Right kidney (tissue), 1 donor: ENCODE measurements around the gene GNA12.
A peak's percentile ranks its signal among the peaks of the same experiment; 100 is the strongest.
"Not testable (repeated sequence)": the region's sequence is repeated elsewhere in the genome, so short reads cannot be mapped to it uniquely, and the experiment has no call there.

Experiments used
- DNase-seq: peaks from one replicate; pipeline ENCODE4 v3.0.0-alpha.2; 2016

Gene GNA12

DNA sequence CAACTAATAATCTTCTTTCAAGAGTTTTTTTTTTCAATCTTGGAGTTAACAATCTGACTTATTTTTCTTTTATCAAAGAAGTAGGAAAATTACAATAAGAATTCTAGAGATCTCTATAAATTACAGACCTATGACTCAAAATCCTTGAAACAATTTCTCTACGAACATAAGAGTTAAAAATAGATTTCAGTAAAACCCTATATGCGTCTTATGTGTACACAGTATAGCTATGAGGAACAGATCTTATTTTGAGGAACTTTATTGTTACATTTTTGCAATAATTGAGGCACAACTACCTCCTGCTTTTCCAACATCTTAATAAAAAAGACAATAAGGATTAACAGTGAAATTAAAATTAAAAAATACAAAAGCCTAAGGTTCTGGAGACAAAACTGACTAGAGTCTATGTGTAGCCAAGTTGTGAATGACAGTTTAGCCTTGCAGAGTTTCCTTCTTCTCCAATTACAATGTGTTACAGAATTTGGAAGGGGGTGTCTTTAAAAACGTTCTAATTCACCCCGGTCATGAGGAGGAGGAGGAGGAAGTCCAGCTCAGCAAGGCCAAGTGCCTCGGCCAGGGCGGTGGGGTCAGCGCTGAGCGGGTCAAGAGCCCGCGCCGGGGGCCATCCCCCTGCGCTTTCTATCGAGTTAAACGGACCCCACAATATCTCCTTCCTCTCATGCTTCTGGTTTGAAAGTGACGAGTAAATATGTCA is 115.6 kb downstream of the GNA12 start:
- DNase-seq: no peak

DNA sequence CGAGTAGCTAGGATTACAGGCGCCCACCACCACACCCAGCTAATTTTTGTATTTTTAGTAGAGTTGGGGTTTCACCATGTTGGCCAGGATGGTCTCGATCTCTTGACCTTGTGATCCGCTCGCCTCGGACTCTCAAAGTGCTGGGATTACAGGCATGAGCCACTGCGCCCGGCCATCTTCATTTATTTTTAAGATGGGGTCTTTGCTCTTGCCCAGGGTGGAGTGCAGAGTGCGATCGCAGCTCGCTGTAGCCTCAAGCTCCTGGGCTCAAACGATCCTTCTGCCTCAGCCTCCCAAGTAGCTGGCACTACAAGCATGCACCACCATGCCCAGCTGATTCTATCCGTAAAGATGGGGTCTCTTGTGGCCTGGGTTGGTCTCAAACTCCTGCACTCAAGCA is 116.9 kb downstream of the GNA12 start:
- DNase-seq: not testable (repeated sequence)

DNA sequence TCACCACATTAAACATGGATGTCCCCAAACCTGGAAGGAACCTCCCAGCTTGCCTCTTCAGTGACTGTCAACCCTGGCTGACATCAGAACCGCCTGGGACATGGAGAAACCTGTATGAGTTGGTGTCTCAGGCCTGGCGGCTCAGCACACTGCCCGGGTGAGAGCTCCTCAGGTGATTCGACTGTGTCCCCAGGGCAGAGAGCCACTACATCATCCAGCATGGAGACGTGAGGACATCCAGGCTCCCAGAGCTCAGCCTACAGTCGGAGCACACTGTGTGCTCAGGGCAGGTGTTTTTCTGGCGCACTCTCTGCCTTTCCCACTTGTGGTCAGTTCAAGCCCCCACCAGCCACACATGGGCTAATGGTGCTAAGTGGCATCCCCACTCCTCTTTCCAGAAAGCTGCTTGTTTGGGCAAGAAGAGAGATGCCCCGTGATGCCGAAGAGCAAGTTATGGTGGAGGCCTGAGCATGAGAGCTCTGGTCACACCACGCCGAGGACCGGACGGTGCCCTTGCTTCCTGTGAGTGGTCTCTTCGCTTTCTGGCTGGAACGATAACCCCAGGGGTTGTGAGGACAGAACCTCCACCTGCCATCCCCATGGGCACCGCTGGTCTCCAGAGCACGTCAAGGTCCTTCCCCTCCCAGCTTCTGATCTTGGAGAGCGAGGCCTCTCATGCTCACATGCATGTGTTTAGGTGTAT is 117.6 kb downstream of the GNA12 start:
- no peak for DNase-seq

DNA sequence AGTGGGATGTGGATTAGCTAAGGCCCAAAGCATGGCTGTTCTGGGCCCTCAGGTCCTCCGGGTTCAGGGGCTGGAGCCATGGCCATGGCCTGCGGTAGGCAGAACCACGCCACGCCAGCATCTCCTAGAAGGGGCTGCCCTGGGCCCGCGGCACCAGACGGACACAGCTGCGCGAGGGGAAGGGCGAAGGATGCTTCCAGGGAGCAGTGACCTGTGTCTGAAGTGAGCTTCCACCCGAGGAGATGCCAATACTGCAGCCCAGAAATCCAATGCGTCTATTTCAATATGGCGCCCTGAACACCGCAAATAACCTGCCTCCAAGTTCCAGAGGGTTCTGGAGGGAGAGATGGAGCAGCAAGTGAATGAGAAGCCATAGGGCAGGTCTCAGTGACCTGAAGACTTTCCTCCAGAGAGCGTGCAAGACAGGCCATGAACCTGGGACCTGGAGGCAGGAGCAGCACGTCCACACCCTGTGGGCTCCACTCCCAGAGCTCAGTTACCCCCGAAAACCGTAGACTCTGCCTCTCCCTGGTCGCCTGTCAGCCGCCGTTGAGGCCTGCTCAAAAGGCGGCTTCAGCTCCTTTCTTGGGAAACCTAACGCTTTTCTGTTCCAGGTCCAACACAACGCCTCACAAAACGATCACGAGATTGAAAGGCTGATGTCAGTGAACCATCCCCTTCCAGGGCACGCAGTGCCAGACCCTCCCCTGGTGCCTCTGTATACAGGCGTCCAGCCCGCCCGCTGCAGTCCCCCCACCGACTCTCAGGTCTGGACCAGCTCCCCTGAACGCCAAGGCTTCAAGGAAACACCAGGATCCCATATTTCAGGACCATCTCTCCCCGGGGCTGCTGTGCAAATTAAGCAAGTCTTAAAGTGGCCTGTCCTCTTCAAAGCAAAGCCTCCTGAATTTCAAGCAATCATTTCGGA is 118.7 kb downstream of the GNA12 start:
- DNase-seq: no peak

DNA sequence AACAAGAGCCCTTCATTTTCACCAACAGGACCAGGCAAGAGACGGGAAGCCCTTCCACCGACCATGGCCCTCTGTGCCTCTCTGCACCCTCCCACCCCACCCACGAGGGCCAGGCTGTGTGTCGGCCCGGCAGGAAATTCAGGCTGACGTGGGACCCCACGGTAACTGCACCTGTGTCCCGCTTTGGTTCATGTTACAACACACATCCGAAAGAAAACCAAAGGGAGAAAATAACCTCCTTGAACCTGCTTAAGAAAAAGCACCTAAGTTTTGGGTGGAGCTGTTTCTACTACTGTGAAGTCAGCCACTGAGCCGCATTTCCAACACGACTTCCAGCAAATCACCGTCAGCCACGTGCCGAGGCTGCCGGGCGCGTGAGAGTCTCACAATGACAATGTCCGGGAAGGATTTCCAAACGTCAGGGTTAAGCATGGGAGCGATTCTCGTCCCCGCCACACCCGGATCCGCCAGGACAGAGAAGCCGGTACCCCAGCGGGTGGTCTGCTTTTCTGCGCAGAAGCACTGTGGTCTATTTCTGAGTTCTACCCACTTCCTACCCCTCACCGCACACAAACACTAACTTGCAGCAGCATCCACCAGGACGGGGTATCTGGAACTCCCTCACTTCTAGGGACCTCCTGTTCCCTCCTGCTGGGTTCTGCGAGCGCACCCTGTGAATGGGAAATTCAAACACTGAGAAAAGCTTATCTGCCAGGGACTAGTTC is 119.5 kb downstream of the GNA12 start:
- no peak for DNase-seq

DNA sequence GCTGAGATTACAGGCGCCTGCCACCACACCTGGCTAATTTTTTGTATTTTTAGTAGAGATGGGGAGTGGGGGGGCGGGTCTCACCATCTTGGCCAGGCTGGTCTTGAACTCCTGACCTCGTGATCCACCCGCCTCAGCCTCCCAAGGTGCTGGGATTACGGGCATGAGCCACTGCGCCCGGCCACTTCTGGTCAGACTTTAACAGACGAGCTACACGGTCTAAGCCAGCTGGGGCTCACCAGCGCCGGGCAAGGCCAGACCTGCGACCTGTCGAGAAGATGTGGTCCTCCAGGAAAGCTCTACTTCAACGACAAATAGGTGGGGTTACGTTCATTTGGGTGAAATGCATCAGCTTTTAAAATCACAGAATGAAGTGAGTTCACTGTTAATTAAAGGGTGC is 120.1 kb downstream of the GNA12 start:
- DNase-seq: not testable (repeated sequence)

DNA sequence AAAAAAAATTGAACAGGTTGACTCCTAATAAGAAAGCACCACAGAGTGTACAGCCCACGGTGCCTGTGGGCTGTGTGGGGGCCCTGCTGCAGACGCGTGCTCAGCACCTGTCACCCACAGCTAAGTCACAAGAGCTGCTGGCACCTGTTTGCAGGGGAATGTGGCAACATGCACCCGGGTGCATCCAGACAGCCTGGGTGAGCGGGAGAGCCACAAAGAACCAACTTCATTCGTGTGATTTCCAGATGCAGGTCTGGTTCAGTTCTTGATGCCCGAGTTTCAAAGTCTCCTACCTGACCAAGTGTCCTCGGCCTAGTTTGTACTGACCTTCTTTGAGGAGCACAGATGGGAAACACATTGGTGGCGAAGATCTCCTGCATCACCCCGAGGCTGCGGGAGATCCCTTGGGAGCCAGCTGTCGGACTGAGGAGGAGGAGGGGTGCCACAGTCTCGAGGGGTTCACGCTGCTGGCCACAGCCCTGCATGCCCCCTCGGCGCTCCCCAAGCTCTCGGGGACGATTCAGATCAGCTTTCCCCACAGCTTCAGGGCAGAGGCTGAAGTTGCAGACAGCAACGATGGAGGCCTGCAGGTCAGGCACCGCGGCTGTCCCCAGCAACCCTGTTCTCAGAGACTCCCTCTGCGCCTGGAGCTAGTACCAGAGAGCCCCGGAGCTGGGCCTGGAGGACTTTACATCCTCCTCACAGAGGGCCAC is 120.8 kb downstream of the GNA12 start:
- no peak for DNase-seq

DNA sequence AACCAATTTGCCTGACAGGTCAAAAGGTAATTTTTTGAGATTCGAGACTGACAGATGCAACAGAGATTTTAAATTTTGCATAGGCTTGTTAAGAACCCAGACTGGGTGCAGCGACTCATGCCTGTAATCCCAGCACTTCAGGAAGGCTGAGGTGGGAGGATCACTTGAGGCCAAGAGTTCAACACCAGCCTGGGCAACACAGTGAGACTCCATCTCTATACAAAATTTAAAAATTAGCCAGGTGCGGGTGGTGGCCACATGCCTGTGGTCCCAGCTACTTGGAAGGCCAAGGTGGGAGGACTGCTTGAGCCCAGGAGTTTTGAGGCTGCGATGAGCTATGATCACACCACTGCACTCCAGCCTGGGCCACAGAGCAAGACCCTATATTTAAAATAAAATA is 121.5 kb downstream of the GNA12 start:
- DNase-seq: no peak

DNA sequence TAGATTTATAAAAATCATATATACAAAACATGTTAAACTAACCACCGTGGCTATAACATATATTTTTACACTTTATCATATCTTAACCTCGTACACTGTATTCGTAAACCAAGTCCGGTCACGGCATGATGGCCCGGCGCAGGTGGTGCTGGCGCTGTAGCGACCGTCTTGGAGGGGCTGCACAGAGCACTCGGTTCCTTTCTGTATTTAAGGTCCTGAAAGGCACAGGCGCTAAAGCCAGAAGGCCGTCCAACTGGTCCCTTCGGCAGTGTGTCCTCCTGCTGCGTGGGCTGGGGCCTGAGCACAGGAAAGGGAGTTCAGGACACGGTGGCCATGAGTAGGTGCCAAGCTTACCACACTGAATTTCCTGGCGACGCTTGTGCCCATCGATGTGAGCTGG is 122.3 kb downstream of the GNA12 start:
- DNase-seq: no peak

DNA sequence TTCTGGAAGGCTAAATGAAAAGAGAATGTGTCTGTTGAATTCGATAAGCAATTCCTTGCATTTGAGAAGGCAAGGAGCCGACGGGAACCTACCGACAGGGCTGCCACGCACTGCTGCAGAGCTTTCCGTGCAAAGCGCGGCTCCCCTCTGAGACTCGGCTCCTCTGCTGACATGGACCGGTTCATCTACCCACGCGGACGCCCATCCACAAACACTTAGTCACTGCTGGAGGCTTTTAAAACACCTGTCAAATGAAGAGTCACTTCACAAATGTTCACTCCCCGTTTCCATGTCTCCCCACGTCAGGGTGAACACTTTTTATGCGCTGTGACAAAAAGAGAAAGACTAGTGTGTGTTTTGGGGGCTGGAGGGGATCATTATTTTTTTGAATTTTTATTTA is 124.1 kb downstream of the GNA12 start:
- no peak for DNase-seq

DNA sequence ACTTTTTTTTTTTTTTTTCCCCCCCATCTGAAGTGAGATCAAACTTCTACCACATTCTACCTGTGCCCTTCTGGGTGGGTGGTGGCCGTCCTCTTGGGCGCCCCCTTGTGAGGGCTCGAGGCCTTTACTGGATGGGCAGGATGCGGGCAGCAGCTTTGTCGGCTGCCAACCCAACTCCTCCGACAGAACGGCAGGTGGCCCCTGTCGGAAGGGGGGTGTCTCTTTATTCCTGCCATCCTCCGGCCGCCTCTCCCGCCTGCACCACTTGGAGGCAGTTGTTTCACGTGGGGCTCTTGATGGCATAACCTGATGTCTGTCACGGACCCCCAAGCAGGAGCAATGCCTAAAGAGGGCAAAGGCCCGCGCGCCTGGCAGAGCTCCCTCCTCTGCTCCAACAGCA is 125.1 kb downstream of the GNA12 start:
- peak; percentile 44 for DNase-seq

DNA sequence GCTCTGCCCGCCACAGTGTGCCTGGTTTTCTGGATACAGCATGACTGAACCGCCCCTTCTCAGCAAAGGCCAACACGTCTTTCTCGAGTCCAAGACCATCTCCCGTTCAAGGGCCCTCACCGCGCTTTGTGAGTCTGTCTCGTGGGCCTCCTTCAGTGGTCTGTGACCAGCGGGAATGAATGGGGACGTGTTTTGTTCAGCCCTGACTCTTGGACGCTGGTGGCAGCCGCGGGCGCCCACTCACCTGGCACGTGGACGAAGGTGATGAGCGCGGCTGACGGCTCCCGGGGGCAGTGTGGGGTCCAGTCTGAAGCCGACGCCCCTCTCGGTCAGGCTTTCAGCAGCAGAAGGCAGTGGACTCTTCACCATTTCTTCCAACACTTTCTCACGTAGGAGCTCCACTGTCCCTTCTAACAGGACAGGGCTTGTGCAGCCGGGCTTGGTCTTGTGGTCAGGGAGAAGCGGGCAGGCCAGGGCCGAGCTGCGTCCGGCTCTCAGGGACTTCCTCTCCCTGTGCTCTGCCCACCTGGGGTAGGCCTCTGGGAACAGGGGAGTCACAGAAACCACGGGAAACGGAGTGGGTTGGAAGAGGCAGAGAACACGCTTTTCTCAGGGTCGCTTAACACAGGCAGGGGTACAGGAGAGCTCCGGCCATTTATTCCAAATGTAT is 125.7 kb downstream of the GNA12 start:
- no peak for DNase-seq

DNA sequence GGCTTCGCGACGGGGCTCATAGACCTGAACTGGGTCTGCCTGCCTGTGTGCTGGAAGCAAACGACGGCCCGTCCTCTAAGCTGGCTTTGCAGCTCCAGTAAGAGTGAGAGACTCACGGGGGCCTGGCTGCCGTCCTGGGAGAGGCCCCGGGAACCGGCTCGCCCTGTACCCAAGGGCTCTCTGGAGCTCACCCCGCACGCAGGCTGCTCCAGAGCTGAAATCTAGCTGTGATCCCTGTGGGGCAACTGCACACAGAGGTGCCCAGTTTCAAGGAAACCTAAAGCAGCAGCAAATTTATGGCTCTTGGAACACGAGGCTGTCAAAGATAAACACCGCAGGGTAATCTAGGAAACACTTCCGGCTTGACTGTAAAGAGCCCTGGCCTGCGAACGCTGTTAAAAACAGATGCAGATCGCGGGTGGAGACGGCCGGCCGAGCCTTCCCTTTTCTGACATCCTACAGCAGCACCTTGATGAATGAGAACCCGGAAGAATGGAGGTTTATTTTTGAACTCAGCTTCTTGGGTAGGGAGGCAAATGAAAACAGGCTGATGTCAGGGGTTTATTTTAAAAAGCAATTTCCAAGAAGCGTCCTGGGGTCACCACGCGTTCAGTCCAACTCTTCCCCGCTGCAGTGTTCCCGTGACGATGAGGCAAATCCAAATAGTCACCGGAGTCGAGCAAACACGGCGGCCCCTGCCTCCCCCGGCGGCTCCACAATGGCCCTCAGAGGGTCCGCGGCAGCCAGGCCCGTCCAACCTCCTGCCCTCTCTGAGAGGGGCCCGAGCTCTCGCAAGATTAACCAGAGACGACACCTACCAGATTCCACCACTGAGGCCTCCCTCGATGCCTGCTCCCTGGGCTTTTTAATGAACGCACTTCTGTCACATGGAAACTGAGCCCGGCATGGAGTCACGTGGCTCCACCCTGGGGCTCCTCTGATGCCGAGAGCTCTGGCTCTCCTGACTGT is 126.5 kb downstream of the GNA12 start:
- DNase-seq: peak; percentile 69

DNA sequence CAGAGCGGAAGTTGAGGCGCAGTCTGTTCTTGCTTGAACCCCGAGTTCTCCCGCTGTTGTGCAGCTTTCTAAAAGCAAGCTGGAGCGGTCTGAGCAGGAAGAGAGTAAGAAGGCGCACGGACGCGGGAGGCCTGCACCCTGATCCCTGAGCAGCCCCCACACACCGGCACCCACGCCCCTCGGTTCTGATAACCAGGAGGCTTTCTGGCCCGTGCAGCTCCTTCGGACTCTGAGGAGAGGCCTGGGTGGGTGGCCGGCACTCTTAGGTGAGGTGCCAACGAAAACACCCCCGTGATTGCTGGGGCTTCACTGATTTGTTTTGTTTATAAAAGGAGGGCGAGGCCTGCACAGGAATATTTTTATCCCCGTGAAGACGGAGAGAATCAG is 127.2 kb downstream of the GNA12 start:
- no peak for DNase-seq

DNA sequence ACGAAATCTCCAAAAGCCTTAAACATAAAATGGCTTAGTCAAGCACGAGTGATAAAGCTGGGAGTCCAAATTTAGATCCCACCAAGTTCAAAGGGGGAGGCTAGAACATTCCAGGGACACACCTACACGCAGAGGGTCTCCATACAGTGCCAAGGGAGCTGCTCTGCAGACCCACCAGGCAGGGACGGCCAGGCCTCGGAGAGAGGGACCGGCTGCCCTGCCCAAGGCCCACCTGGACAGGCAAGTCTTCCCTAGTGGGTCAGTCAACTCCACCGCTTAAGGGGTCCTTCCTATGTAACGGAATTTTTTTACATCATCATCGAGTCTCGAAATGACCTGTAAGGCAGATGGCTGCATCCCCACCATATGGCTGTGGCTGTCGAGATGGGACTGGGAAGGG is 127.6 kb downstream of the GNA12 start:
- DNase-seq: no peak

DNA sequence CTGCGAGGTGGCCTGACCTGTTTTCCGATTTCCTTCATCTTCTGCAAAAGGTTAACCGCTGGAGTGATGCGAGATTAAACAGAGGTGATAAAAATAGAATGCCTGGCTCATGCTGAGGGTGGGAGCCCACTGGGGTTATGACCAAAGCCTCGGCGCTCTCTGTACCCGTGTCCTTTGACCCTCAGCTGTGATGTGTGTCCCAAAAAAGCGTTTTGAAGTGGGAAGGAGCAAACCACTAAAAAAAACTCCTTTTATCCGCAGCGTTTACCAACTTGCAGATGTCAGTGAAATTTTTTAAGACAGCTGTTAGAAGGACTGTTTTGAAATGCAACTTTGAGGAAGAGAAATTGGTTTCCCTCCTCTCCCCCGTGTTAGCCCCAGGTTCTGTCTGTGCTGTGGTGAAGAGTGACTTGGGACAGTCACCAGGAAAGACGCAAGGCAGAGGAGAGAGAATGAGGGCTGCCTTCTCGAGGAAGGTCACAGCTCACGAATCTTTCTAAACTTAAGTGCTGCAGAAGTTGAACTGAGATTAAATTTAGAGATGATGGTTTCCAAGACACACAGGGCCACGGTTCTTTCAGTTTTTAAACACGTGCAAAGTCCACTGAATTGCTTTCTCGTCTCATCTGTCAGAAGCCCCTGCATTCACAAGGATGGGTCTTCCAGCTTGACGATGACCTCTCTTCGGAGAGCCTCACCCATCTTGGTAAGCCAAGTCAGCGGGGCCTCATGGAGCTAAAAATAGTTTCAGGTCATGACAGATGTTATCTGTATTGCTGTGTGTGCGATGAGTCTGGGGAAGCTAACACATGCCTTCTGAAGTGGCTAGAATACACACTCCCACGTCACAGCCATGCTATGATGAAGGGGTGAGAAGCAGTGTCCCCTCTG is 128.5 kb downstream of the GNA12 start:
- no peak for DNase-seq

DNA sequence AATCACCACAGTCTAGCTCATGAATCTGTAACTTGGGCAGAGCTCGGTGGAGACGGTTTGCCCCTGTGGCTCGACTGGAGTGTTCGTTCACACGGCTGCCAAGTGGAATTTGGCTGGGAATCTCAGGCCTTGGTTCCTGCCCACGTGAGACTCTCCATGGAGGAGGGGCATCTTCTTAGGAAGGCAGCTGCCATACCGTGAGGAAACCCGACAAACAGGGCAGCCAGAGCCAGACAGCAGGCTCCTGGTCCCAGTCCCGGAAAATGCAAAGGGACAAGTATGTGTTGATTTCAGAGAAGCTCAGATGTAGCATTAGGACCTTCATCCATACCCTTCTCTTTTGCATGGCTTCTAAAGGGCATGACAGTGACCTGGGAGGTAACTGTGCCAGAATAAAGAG is 129.5 kb downstream of the GNA12 start:
- no peak for DNase-seq

DNA sequence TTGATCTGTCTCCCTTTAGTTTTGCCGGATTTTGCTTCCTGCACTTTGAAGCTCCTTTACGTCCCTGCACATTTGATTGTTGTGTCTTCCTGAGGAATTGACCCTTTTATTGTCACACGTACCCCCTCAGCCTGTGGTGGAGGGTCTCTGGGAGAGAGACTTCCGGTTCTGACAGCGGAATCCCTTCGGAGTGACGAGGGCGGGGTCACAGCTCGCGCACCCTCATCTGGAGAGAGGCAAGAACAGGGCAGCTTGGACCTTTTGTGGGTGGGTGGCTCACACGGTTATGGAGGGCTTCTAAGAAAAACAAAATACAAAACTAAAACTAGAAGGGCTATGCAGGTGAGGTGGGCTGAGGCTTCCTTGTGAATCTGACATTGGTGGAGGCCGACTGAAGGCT is 130.1 kb downstream of the GNA12 start:
- DNase-seq: no peak

DNA sequence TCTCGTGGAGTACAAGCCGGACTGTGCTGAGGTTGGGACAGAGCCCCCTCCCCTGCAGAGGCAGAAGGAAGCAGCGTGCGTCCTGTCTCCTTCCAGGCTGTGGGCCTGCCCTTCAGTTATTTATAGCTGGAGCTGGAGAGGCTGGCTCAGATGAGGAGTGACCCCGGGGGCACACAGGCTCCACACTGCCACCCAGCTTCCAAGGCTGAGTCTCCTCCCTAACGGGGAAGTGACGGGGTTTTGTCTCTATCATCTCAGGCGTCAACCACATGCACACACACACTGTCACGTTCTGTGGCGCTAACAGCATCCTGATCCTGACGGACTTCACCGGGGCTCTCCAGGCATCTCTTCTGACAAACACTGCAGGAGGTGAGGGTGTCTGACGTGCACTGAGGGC is 130.7 kb downstream of the GNA12 start:
- DNase-seq: peak; percentile 41
